Astrocyte of the spinal cord (primary cell): ENCODE results near the gene ABCC10.

Experiments
- DNase-seq: peaks from one replicate; pipeline ENCODE4 v3.0.0; 2011; ENCODE audit warnings: low read depth, low spot score
- H3K4me3 ChIP-seq: 2 replicates; pipeline ENCODE4 v1.5.1; 2011; ENCODE audit warnings: low read depth, mild to moderate bottlenecking, low read length, moderate library complexity
- CTCF ChIP-seq: IDR thresholded peaks from 2 replicates; pipeline ENCODE4 v1.5.1; 2012; ENCODE audit warnings: low read depth, mild to moderate bottlenecking, low read length, inconsistent platforms
- in situ Hi-C: cut with HindIII; loops from 2 replicates; pipeline ENCODE4 v1.10.0; 2017; ENCODE audit warnings: low sequenced_read_pairs

ABCC10 gene

GRCh38 chr6:43489277-43490072 lies 62.1 kb downstream of the ABCC10 start:
- TF ChIP-seq CTCF, result no peak
- in situ Hi-C loops, result no loop called here
- H3K4me3 ChIP-seq, result no peak overlapping the region
- DNase-seq, result no peak

- in situ Hi-C loops, result no loop called here
- TF ChIP-seq CTCF, result no peak
- H3K4me3 ChIP-seq, result no peak overlapping the region
- DNase-seq, result no peak
These were observed 63.2 kb downstream of the ABCC10 start for GRCh38 chr6:43490523-43490939.

GRCh38 chr6:43491750-43492661 lies 64.7 kb downstream of the ABCC10 start:
- DNase-seq, result peak; percentile 77
- no peak overlapping the region for H3K4me3 ChIP-seq
- no peak for TF ChIP-seq CTCF
- in situ Hi-C loops, result no loop called here

GRCh38 chr6:43492673-43493072 lies 65.3 kb downstream of the ABCC10 start:
- in situ Hi-C loops, result no loop called here
- DNase-seq, result peak; percentile 72
- no peak overlapping the region for H3K4me3 ChIP-seq
- no peak for TF ChIP-seq CTCF

GRCh38 chr6:43493230-43493629 lies 65.9 kb downstream of the ABCC10 start:
- in situ Hi-C loops, result no loop called here
- no peak overlapping the region for H3K4me3 ChIP-seq
- no peak for TF ChIP-seq CTCF
- DNase-seq, result no peak

- TF ChIP-seq CTCF, result no peak
- in situ Hi-C loops, result no loop called here
- H3K4me3 ChIP-seq, result no peak overlapping the region
- no peak for DNase-seq
These were observed 66.5 kb downstream of the ABCC10 start for GRCh38 chr6:43493833-43494232.
